Muscle layer of duodenum (tissue), 2 donors: Measurements from ENCODE around the gene HEMK1.

ENCODE experiments used
- H3K27ac ChIP-seq: one replicate; pipeline ENCODE4 v1.7.0; 2013; ENCODE audit warnings: mild to moderate bottlenecking, low read length
- H3K27me3 ChIP-seq: one replicate; pipeline ENCODE4 v1.7.0; 2013; ENCODE audit warnings: low read depth, mild to moderate bottlenecking, control low read depth, low read length
- H3K36me3 ChIP-seq, 2 donors: one replicate each; pipeline ENCODE4 v1.7.0; 2013; ENCODE audit warnings: low read length in 2 of 2, control low read depth in 1 of 2, mild to moderate bottlenecking in 1 of 2; ENCODE audit not compliant: insufficient read depth in 2 of 2, control insufficient read depth in 1 of 2
- H3K4me1 ChIP-seq, 2 donors: one replicate each; pipeline ENCODE4 v1.7.0; 2013; ENCODE audit warnings: low read length in 2 of 2, mild to moderate bottlenecking in 2 of 2, control low read depth in 1 of 2, moderate library complexity in 1 of 2; ENCODE audit not compliant: insufficient read depth in 2 of 2, control insufficient read depth in 1 of 2
- H3K4me3 ChIP-seq, 2 donors: one replicate each; pipeline ENCODE4 v1.7.0; 2013; ENCODE audit warnings: low read length in 2 of 2, low read depth in 1 of 2, mild to moderate bottlenecking in 1 of 2
- H3K9me3 ChIP-seq, 2 donors: one replicate each; pipeline ENCODE4 v1.7.0; 2013; ENCODE audit warnings: low read length in 2 of 2, control low read depth in 1 of 2, mild to moderate bottlenecking in 1 of 2; ENCODE audit not compliant: control insufficient read depth in 1 of 2
- donor health status: healthy.

HEMK1 gene

DNA sequence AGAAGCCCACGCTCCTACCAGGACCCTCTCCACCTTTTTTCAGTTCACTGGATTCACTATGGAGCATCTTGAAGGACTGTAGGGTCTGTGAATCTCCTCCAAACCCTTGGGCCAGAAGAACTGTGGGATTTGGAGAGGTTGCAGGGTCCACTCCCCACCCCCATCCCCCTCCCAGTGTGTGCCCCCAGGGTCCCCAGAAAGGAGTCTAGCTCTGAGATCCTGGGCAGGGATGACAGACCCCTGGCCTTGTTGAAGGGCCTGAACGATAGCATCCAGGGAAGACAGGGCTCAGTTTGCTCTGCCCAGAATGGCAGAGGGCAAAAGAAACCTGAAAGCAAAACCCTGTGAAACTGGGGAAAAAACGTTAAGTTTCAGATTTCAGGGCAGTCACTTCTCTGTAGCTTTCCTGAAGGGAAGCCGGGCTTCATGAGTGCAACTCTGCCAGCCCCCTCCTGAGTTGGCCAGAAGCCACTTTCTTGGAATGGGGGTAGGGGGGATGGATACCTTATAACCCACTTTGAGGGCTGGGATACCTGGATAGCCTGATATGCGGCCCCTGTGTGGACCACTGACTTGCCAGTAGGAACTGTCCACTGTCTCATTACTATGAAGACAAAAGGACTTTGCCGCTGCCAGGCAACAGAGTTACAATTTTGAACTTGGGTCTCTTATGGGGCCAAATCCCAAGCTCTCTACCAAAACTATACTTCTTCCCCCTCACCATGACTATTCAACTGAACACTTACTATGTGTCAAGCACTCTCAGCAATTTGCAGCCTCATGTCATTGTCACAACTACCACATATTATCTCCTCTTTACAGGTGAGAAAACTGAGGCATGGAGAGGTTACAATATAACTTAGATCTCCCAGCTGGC lies 43.9 kb downstream of the HEMK1 start:
- Histone ChIP-seq H3K9me3 (no peaks in the 10 kb centered on the region), H3K27me3 (no peaks in the 10 kb centered on the region), H3K4me3 (peak overlapping the region in 1 of 2 donors; percentile 83), H3K27ac (peak overlapping the region; percentile 14), H3K36me3 (peaks cover 0 to 1% of the 10 kb centered on the region in 2 donors), H3K4me1 (peaks cover 26 to 32% of the 10 kb centered on the region in 2 donors)

- no peak overlapping the region for H3K27ac ChIP-seq
- no peaks in the 10 kb centered on the region for H3K36me3 ChIP-seq
- H3K4me1 ChIP-seq: peaks cover 19 to 31% of the 10 kb centered on the region in 2 donors
- no peaks in the 10 kb centered on the region for H3K27me3 ChIP-seq
- no peak overlapping the region for H3K4me3 ChIP-seq
- no peaks in the 10 kb centered on the region for H3K9me3 ChIP-seq
Measured at GRCh38 chr3:50615190-50615589, 45.9 kb downstream of the HEMK1 start.

GRCh38 chr3:50616003-50616769 lies 46.9 kb downstream of the HEMK1 start:
- Histone ChIP-seq H3K27ac (peak overlapping the region; percentile 24), H3K9me3 (no peaks in the 10 kb centered on the region), H3K27me3 (no peaks in the 10 kb centered on the region), H3K36me3 (no peaks in the 10 kb centered on the region), H3K4me3 (peak overlapping the region; percentile 78 to 81), H3K4me1 (peaks cover 16 to 21% of the 10 kb centered on the region in 2 donors)

DNA sequence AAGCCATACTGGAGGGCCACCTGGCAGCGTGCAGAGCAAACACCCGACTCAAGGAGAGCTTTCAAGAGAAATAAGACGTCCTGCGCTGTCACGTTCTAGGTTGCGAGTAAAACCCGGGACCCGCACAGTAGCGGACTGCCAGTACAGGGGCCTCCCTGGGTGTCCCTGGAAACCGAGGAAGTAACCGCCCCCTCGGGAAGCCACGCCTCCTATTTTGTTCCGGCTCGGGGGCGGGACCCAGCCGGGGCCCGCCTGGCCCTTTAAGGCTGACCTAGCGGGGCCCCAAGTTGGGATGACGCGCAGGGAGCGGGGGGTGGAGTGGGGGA lies 47.4 kb downstream of the HEMK1 start:
- Histone ChIP-seq H3K27ac (peak overlapping the region; percentile 24), H3K9me3 (no peaks in the 10 kb centered on the region), H3K27me3 (no peaks in the 10 kb centered on the region), H3K36me3 (peaks cover 0 to 1% of the 10 kb centered on the region in 2 donors), H3K4me3 (peak overlapping the region; percentile 78 to 81), H3K4me1 (peaks cover 16 to 21% of the 10 kb centered on the region in 2 donors)

GRCh38 chr3:50617096-50617791 lies 47.9 kb downstream of the HEMK1 start, which contains the start of gene MAPKAPK3:
Gene MAPKAPK3 (plus strand): TSS chr3:50617151. CDS start chr3:50617566, 415 bp downstream.
- Histone ChIP-seq H3K27me3 (no peaks in the 10 kb centered on the region), H3K4me3 (peak within 1 kb of the TSS; percentile 84), H3K36me3 (peaks cover 0 to 5% of the 10 kb centered on the region in 2 donors), H3K27ac (peak within 1 kb of the TSS; percentile 88), H3K4me1 (peaks cover 16 to 21% of the 10 kb centered on the region in 2 donors), H3K9me3 (no peaks in the 10 kb centered on the region)

DNA sequence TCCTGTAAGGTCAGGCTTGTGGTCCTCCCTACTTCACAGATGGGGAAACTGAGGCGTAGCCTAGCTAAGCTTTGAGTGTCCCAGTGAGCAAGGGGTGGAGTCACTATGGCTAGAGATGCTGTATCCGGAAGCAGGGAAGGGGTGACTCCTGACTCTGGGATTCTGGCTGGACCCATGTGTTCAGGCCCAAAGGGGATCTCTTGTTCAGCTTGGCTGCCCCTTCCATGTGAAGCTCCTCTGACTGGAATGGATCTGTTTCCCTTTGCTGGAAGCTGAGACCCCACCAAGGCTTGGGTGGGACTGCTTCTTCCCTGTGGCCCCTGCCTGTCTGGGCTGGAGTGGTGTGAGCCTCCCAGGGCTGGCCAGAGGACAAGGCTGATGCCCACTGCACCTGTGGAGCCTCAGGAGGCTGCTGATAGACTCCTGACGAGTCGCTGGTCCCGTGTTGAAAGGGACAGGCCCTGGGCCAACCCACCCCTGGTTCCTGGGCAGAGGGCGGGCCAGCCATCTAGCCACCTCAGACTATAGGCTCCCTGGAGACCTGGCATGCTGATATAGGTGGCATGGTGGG lies 48.7 kb downstream of the HEMK1 start:
- peaks cover 15 to 16% of the 10 kb centered on the region in 2 donors for H3K4me1 ChIP-seq
- H3K27ac ChIP-seq: peak overlapping the region; percentile 88
- no peaks in the 10 kb centered on the region for H3K27me3 ChIP-seq
- H3K4me3 ChIP-seq: peak overlapping the region; percentile 84
- no peaks in the 10 kb centered on the region for H3K9me3 ChIP-seq
- peaks cover 3 to 5% of the 10 kb centered on the region in 2 donors for H3K36me3 ChIP-seq

- Histone ChIP-seq H3K9me3 (no peaks in the 10 kb centered on the region), H3K27ac (no peak overlapping the region), H3K4me1 (peaks cover 7 to 12% of the 10 kb centered on the region in 2 donors), H3K27me3 (no peaks in the 10 kb centered on the region), H3K4me3 (peak overlapping the region in 1 of 2 donors; percentile 4), H3K36me3 (peaks cover 3 to 5% of the 10 kb centered on the region in 2 donors)
Measured at GRCh38 chr3:50620420-50620819, 51.1 kb downstream of the HEMK1 start.

GRCh38 chr3:50620820-50621219 lies 51.5 kb downstream of the HEMK1 start:
- Histone ChIP-seq H3K4me1 (peaks cover 7 to 12% of the 10 kb centered on the region in 2 donors), H3K36me3 (peaks cover 3 to 5% of the 10 kb centered on the region in 2 donors), H3K9me3 (no peaks in the 10 kb centered on the region), H3K27ac (no peak overlapping the region), H3K4me3 (no peak overlapping the region), H3K27me3 (no peaks in the 10 kb centered on the region)

DNA sequence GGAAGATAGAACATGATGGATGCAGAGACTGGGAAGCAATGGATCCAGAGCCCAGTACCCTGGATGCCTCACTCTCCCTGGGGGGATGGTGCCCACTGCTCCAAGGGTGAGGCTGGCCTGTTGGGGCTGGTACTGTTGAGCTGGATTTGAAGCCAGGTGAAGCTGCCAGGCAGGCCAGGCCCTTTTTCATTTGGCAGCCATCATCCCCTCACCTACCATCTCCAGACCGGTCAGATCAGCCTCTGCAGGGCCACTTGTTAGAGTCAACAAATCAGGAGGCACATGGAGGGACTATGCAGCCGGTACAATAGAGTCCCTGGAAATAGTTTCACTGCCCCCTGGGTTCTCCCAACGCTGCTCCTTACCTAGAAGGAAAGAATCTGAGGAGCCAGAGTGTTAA lies 53.6 kb downstream of the HEMK1 start:
- H3K36me3 ChIP-seq: peaks cover 3 to 5% of the 10 kb centered on the region in 2 donors
- no peaks in the 10 kb centered on the region for H3K9me3 ChIP-seq
- no peak overlapping the region for H3K4me3 ChIP-seq
- peaks cover 3 to 12% of the 10 kb centered on the region in 2 donors for H3K4me1 ChIP-seq
- no peaks in the 10 kb centered on the region for H3K27me3 ChIP-seq
- no peak overlapping the region for H3K27ac ChIP-seq

DNA sequence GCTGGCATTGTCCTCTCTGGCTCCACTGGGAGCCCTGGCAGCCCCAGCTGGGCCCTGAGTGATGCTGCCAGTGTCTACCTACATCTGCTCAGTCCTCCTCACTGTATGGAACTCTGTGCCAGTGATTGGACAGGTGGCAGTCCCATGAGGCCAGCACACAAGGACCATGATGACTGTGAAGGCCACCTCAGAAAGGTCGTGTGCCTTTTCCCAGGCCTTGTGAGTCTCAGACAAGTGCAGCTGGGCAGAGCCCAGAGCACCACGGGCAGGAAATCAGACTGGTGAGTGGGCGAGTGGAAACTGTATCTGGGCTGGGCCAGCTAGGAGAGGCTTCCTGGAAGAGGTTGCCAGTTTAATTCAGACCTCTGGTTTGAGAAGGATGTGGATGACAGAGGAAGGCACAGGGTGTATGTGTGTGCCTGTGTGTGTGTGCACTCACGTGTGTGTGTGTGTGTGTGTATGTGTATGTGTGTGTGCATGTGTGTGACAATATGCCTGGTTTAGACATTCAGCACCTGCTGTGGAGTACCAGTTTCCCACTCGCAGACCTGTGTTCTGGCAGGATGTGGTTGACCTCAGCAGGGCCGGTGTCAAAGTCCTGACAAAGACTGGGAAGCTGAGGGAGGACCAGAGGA lies 54.6 kb downstream of the HEMK1 start:
- H3K27ac ChIP-seq: no peak overlapping the region

More for the DNA sequence above, 54.6 kb downstream of the HEMK1 start:
- H3K27me3 ChIP-seq: no peaks in the 10 kb centered on the region
- no peak overlapping the region for H3K4me3 ChIP-seq
- H3K36me3 ChIP-seq: peaks cover 3 to 5% of the 10 kb centered on the region in 2 donors
- H3K9me3 ChIP-seq: no peaks in the 10 kb centered on the region
- H3K4me1 ChIP-seq: peaks cover 0 to 10% of the 10 kb centered on the region in 2 donors
